ENCODE data around the gene NEDD9.

The NEDD9 gene

GRCh38 chr6:11183761-11184362 lies 48.6 kb downstream of the NEDD9 start:
- in situ Hi-C loops (cut with MboI; ENCODE audit: low sequenced_read_pairs): no loop called here

- in situ Hi-C loops (cut with MboI; ENCODE audit: low sequenced_read_pairs): no loop called here
These were observed 50.9 kb downstream of the NEDD9 start for GRCh38 chr6:11181478-11182136.

- in situ Hi-C loops (cut with MboI; ENCODE audit: low sequenced_read_pairs): no loop called here
These were observed 52.9 kb downstream of the NEDD9 start for GRCh38 chr6:11179419-11180202.

- in situ Hi-C loops (cut with MboI; ENCODE audit: low sequenced_read_pairs): no loop called here
These were observed 53.4 kb downstream of the NEDD9 start for GRCh38 chr6:11179088-11179418.

- in situ Hi-C loops (cut with MboI; ENCODE audit: low sequenced_read_pairs): no loop called here
These were observed 55.2 kb downstream of the NEDD9 start for GRCh38 chr6:11177271-11177670.

GRCh38 chr6:11174242-11174611 lies 58.2 kb downstream of the NEDD9 start:
- in situ Hi-C loops (cut with MboI; ENCODE audit: low sequenced_read_pairs): no loop called here

- in situ Hi-C loops (cut with MboI; ENCODE audit: low sequenced_read_pairs): no loop called here
These were observed 59.8 kb downstream of the NEDD9 start for GRCh38 chr6:11172501-11173327.

- in situ Hi-C loops (cut with MboI; ENCODE audit: low sequenced_read_pairs): no loop called here
These were observed 60.5 kb downstream of the NEDD9 start for GRCh38 chr6:11171952-11172351.

- in situ Hi-C loops (cut with MboI; ENCODE audit: low sequenced_read_pairs): no loop called here
These were observed 64.3 kb downstream of the NEDD9 start for GRCh38 chr6:11168091-11168635.

GRCh38 chr6:11166948-11167347 lies 65.5 kb downstream of the NEDD9 start:
- in situ Hi-C loops (cut with MboI; ENCODE audit: low sequenced_read_pairs): no loop called here

GRCh38 chr6:11164717-11165646 lies 67.5 kb downstream of the NEDD9 start:
- in situ Hi-C loops (cut with MboI; ENCODE audit: low sequenced_read_pairs): no loop called here

GRCh38 chr6:11163932-11164331 lies 68.5 kb downstream of the NEDD9 start:
- in situ Hi-C loops (cut with MboI; ENCODE audit: low sequenced_read_pairs): no loop called here

GRCh38 chr6:11162262-11162661 lies 70.2 kb downstream of the NEDD9 start:
- in situ Hi-C loops (cut with MboI; ENCODE audit: low sequenced_read_pairs): no loop called here

- in situ Hi-C loops (cut with MboI; ENCODE audit: low sequenced_read_pairs): no loop called here
These were observed 71.2 kb downstream of the NEDD9 start for GRCh38 chr6:11161031-11161956.

- in situ Hi-C loops (cut with MboI; ENCODE audit: low sequenced_read_pairs): no loop called here
These were observed 72.3 kb downstream of the NEDD9 start for GRCh38 chr6:11160199-11160598.

GRCh38 chr6:11155589-11155988 lies 76.9 kb downstream of the NEDD9 start:
- in situ Hi-C loops (cut with MboI; ENCODE audit: low sequenced_read_pairs): no loop called here

GRCh38 chr6:11153447-11153846 lies 79.0 kb downstream of the NEDD9 start:
- in situ Hi-C loops (cut with MboI; ENCODE audit: low sequenced_read_pairs): no loop called here

- in situ Hi-C loops (cut with MboI; ENCODE audit: low sequenced_read_pairs): no loop called here
These were observed 79.9 kb downstream of the NEDD9 start for GRCh38 chr6:11152581-11152980.

GRCh38 chr6:11151488-11151887 lies 81.0 kb downstream of the NEDD9 start:
- in situ Hi-C loops (cut with MboI; ENCODE audit: low sequenced_read_pairs): no loop called here
